ENCODE measurements around the gene SPATA9.
A peak's percentile ranks its signal among the peaks of the same experiment; 100 is the strongest.
"Not testable (repeated sequence)": the region's sequence is repeated elsewhere in the genome, so short reads cannot be mapped to it uniquely, and the experiment has no call there.

Gene SPATA9

DNA sequence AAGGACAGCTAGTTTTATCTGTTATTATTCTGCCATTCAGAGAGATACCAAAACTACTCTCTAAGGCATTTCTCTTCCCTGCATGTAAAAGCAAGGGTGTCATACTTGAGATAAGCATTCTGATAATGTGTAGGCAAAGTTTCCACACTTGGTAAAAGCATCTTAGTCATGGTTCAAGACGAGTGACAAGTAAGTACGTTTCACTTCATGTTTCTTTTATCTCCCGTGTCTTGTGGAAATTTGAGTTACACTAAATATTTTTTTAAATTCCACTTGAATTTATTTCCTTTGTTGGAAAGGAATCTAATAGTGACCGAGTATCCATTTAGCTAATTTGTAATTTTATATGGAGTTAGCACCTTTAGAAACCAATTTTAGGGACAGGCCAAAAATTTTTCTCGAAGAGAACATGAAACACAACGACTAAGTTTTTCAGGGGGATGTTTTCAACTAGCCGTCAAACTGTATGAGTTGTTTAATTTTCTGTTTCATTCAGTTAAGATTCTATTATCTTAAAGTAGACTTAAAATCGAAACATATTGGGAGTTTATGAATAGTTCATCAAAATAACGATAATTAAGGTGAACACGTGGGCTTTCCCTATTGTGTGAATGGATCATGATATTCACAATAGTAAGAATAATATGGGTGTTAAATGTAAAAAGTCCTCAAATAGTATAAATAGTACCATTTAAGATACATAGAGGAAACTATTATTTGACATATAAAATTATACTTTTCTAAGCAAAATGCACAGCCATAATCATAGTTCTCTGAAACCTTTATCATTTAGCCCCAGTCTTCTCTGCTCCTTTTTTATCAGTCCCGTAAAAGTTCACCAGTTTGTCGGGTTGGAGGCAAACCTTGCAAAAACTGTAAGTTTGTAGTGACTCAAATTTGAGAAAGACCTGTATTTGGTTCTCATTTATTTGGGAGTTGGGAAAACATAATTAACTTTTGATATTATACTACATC lies 34.6 kb downstream of the SPATA9 start:
- no peak for DNase-seq (ENCODE audit: low read depth, low spot score)
- no peak overlapping the region for H3K27ac ChIP-seq

DNA sequence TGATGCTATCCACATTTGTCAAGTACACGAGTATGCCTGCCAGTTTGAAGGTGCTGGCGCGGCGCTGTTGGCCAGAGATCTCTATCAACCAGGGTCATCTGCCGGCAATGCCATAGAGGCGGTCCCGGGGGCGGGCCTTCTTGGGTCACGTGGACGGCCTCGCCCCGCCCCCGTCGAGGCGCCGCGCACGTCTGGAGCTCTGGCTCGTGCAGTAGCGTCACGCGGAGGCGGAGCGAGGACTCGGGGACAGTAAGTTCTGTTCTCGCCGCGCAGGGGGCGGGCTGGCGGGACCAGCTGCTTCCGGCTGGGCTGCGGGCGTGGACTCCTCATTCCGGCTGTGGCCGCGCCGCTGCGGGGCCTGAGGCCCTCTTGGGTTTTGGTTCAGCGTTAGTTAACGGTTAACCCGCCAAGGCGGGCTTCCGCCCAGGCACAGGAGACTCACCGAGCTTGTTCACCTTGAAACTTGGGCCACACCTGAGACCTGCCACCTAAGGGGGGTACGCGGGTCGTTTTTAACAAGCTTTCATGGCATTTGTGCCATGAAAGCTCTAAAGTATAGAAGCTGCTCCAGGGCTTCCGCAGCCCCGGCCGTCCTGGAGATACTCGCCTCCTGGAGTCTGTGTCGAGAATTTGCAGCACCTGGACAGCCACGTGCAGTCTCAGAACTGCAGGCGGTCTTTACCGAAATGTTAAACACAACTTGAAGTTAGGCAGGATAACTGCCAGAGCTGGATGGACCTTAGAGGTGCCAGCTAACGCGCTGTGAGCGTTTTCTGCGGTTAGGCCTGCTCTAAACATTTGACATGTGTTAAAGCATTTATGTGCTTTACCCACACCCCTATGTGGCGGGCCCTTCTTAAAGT lies 36.0 kb downstream of the SPATA9 start, which contains the start of gene RFESD:
TSS of gene RFESD (plus strand) at position 209 of the 863 bp plus-strand sequence. CDS start 5,495 bp downstream, outside the sequence.
- DNase-seq (ENCODE audit: low read depth, low spot score) = peak; percentile 74
- H3K27ac ChIP-seq = peak within 1 kb of the TSS; percentile 69

DNA sequence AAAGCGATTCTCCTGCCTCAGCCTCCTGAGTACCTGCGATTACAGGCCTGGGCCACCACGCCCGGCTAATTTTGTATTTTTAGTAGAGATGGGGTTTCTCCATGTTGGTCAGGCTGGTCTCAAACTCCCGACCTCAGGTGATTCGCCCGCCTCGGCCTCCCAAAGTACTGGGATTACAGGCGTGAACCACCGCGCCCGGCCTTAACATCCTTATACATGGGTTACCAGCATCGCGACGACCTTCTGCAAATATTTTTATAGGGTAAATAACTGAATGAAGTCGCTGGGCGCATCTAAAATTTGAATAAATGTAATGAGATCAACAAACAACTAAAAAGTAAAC lies 36.6 kb downstream of the SPATA9 start:
- H3K27ac ChIP-seq = peak overlapping the region; percentile 69
- DNase-seq (ENCODE audit: low read depth, low spot score) = not testable (repeated sequence)

DNA sequence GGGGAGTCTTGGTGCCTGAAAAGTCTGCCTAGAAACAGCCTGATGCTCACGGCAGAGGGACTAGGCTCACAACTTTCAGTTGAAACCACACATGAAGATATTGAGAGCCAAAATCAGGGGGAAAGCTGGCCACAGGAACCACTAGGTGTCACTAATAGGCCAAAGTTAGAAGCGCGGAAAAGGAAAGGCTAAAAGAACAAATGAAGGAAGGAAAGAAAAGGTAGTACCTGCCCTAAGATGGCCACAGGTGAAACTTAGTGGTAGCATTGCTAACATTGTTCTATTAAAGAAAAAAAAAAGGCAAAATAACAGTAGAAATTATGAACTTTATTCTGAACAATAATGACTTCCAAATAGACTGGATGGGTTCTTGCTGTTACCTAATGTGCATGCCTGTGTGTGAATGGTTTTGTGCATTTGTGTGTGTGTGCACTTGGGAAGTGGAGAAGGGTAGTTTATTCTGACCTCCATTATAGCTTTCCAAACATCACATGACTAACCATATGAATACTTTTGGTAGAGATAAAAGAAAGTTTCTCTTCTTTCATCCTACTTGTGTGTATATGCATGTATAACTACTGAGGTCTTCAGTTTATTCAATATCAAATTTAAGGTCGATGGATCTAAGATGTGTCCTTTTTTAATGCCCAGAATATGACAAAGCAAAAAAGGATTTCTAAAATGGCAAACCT lies 38.3 kb downstream of the SPATA9 start:
- DNase-seq (ENCODE audit: low read depth, low spot score) = no peak
- no peak overlapping the region for H3K27ac ChIP-seq

DNA sequence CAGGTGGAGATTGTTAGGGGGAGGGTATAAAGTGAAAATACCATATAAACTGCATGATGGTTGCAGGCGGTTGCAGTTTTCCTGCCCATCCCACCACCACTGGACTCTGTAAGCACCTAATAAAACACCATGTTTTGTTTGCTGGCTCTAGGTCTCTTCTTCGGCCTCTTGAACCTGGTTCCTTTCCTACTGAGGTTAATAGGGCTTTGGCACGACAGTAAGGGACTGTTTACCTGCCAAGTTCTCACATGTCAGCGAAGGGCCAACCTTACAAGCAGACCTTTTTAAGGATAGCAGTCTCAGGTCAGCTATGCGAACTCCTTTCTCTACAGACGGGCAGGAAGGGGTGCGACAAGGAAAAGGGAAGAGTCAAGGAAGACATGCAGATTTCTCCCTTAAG lies 39.6 kb downstream of the SPATA9 start:
- DNase-seq (ENCODE audit: low read depth, low spot score) = no peak
- no peak overlapping the region for H3K27ac ChIP-seq

DNA sequence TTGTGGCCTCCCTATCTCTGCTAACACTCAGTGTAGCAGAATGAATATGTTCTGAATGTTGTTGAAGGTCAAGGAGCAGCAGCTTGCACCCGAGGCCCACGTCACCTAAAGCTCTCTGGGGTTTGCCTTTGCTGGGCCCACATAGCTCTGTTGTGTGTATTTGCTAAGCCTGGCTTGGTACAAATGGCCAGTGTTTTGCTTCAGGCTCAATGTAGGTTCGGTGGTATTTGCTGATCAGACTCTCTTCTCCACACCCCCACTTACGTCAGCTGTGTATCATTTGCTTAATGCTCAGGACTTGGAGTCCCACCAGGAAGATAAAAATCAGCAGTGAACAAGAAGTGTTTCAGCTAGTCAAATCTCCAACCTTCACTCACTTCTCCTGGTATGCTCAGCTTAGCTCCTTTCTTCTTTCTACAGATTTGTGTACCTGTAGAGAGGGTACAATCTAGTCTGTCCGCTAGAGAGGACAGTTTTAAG lies 41.0 kb downstream of the SPATA9 start:
- no peak for DNase-seq (ENCODE audit: low read depth, low spot score)
- no peak overlapping the region for H3K27ac ChIP-seq

DNA sequence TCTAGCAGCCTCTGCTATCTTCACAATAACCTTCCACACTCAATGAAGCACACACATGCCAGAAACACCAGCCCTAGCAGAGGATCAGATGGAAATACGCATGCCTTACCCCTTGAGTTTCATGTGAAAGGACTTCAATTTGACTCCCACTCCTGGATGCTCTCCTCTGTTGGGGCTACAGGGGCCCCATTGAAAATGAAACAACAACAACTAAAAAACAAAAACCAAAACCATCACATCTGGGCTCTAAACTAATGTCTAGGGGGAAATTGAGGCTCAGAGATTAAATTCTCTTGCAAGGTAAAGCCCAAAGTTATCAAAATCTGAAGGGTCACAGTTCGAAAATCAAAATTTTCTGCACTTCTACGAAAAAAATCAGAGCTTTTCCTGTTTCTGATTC lies 44.2 kb downstream of the SPATA9 start:
- DNase-seq (ENCODE audit: low read depth, low spot score) = no peak
- H3K27ac ChIP-seq = no peak overlapping the region

DNA sequence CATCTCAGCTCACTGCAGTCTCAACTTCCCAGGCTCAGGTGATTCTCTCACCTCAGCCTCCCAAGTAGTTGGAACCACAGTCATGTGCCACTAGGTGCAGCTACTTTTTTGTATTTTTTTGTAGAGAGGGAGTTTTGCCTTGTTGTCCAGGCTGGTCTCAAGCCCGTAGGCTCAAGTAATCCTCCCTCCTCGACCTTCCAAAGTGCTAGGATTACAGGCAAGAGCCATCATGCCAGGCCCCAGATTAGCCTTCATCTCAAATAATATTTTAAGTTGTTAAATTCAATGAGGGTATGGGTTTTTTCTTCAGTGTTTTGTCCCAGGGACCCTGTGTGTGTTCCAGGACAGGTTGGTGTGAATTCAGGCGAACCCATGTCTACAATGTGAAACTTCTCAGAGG lies 48.7 kb downstream of the SPATA9 start:
- no peak overlapping the region for H3K27ac ChIP-seq
- DNase-seq (ENCODE audit: low read depth, low spot score) = no peak

DNA sequence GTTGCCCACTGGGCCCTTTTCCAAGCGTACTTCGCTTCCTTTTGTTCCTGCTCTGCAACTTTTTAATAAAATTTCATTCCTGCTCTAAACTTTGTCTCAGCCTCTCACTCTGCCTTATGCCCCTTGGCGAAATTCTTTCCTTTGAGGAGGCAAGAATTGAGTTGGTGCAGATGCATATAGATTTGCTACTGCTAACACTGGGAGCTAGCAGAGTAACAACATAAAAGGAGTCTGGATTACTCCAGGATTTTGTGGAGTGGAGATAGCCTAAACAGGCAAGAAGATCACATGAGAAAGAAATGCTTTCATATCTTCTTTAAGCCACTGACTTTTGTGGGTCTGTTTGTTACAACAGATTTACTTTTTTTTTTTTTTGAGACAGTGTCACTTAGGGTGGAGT lies 49.1 kb downstream of the SPATA9 start:
- H3K27ac ChIP-seq = no peak overlapping the region
- DNase-seq (ENCODE audit: low read depth, low spot score) = no peak

DNA sequence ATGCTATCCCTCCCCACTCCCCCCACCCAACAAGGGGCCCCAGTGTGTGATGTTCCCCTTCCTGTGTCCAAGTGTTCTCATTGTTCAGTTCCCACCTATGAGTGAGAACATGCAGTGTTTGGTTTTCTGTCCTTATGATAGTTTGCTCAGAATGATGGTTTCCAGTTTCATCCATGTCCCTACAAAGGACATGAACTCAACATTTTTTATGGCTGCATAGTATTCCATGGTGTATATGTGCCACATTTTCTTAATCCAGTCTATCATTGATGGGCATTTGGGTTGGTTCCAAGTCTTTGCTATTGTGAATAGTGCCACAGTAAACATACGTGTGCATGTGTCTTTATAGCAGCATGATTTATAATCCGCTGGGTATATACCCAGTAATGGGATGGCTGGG lies 49.8 kb downstream of the SPATA9 start:
- H3K27ac ChIP-seq; DNase-seq (ENCODE audit: low read depth, low spot score): not testable (repeated sequence)

DNA sequence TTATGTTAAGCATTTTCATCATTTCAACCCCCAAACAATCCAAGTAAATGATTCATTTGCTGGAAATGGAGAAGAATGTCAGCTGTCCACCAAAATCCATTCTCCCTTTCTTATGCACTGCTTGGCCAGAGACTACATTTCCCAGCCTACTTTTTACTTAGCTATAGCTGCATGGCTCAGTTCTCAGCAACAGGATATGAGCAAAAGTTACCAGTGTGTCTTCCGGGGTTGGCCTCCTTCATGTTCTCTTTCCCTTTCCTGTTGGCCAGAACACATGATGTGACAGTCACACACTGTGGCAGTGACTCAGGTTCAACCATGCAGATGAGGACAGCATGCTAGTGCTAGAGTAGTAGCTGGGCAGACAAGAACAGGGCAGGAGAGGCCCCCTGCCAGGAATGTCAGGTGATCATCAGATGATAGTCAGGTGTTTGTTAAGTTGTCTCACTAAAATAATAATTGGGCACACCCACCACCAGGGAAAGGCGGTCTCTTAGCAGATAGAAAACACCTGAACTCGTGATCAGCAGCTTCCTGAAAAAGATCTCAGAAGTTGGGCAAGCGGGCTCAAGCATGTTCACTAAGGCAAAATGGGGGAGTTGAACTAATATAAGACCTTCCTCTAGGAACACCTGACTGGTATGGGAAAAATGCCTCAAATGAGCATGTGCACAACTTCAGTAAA lies 50.7 kb downstream of the SPATA9 start:
- DNase-seq (ENCODE audit: low read depth, low spot score) = no peak
- peak overlapping the region; percentile 52 for H3K27ac ChIP-seq

DNA sequence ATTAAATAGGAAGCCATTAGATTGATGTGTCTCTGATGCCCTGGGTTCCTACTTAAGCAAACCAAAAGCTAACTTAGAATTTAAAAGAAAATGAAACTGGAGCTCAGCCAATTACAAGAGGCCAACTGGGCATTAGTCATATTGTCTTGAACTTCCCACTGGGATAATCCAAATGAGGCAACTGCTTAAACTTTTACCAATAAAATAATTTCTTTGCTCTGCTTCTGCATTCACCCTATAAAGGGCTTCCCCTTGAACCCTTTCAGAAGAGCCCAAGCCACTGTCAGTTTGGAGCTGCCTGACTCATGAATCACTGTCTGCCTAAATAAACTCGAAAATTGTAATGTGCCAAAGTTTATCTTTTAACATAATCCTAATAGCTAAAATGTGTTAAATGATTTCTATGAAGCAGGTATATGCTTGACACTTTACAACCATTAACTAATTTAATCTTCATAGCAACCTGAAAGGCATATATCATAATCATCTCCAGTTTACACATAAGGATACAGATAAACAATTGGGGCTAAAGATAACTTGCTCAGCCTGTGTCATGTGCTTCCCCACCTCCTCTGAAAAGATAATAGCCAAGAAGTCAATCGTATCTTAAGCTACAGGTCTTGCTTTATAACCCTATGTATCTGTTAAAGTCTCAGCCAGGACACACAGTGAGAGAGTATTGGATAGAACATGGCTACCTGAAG lies 51.4 kb downstream of the SPATA9 start:
- H3K27ac ChIP-seq = peak overlapping the region; percentile 52
- DNase-seq (ENCODE audit: low read depth, low spot score) = no peak

DNA sequence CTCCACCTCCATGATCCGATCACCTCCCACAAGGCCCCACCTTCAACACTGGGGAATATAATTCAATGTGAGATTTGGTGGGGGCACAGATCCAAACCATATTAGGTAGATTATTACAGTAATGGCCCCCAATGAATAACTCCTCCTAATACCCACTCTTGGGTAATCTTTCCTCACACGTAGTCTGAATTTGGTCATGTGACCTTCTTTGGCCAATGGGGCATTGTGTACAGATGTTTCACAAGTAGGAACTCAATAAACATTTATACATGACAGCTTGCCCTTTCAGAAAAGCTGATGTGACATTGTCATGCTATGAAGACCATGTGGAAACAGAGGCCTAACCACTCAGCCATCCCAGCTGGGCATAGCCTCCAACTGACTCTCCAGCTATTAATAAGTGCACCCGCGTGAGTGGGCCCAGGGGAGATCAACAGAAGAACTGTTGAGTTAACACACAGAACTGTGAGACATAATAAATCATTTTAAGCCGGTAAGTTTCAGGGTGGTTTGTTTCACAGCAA lies 52.3 kb downstream of the SPATA9 start:
- H3K27ac ChIP-seq = no peak overlapping the region
- DNase-seq (ENCODE audit: low read depth, low spot score) = no peak

DNA sequence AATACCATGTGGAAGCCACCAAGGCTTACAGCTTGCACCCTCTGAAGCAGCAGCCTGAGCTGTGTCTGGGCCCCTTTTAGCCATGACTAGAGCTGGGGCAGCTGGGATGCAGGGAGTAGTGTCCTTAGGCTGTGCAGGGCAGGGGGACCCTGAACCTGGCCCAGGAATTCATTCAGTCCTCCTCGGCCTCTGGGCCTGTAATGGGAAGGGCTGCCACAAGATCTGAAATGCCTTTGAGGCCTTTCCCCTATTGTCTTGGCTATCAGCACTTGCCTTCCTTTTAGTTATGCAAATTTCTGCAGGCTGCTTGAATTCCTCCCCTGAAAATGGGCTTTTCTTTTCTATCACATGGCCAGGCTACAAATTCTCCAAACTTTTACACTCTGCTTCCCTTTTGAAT lies 53.9 kb downstream of the SPATA9 start:
- DNase-seq (ENCODE audit: low read depth, low spot score) = no peak
- H3K27ac ChIP-seq = no peak overlapping the region

DNA sequence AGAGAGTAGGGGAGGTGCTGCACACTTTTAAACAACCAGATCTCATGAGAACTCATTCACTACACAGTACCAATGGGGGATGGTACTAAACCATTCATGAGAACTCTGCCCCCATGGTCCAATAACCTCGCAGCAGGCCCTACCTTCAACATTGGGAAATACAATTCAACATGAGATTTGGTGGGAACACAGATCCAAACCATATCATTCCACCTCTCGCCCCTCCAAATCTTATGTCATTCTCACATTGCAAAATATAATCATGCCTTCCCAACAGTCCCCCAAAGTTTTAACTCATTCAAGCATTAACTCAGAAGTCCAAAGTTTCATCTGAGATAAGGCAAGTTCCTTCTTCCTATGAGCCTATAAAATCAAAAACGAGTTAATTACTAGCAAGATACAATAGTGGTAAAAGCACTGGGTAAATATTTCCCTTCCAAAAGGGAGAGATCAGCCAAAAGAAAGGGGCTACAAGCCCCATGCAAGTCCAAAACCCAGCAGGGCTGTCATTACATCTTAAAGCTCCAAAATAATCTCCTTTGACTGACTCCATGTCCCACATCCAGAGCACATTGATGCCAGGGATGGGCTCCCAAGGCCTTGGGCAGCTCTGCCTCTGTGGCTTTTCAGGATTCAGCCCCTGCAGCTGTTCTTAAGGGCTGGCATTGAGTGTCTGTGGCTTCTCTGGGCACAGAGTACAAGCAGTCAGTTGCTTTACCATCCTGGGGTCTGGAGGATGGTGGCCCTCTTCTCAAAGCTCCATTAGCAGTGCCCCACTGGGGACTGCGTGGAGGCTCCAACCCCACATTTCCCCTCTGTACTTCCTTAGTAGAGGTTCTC lies 54.6 kb downstream of the SPATA9 start:
- no peak overlapping the region for H3K27ac ChIP-seq
- DNase-seq (ENCODE audit: low read depth, low spot score) = no peak

DNA sequence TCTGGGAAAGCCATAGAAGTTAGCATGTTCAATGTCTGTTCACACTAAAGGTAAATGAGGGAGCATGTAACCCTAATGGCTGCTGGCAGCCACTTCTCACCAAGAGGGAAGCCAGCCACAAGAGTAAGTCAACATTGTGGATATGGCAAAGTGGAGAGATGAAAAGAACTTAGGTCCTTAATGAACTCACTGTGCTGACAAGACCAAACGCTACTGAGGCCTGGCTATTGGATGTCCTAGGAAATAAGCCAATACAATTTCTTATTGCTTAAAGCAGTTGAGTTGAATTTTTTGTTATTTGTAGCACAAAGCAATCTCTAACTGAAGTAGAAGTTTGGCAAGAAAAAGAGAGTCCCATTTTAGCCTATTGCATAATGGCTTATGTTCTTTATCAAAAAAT lies 56.1 kb downstream of the SPATA9 start:
- DNase-seq (ENCODE audit: low read depth, low spot score) = no peak
- no peak overlapping the region for H3K27ac ChIP-seq

DNA sequence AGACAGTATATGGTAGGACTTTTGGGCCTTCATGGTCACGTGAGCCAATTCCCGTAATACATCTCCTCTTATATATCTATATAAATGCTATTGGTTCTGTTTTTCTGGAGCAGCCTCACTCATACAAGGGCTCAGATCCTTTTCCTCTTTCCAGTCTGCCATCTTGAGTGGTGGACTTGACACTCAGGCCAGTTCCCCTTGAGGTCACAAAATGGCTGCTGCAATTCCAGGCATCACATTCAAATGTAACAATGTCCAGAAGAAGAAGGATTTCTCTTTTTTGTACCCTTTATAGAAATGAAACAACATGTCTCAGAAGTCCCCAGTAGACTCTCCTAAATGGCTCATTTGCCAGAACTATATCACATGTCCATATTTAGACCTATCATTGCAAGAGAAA lies 58.4 kb downstream of the SPATA9 start:
- no peak for DNase-seq (ENCODE audit: low read depth, low spot score)
- no peak overlapping the region for H3K27ac ChIP-seq

DNA sequence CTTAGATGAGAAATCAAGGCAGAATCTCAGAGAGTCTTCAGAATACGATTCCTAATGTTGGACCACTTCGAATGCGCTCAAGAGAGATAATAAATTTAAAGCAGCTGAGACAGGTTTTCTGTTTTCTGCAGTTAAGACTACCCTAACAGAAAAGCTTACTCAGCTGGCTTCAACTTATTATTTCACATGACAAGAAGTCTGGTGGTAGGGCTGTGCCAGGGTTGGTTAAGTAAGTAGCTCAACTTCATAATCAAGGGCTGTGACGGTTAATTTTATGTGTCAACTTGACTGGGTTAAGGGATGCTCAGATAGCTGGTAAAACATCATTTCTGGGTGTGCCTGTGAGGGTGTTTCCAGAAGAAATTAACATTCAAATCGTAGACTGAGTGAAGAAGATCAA lies 59.1 kb downstream of the SPATA9 start:
- DNase-seq (ENCODE audit: low read depth, low spot score) = no peak
- no peak overlapping the region for H3K27ac ChIP-seq
